WTC11 (cell line): ENCODE measurements around the gene WDR75. TPM values are rescaled to one million over a fixed set of nuclear protein-coding genes. Genes with fewer than 3 reads are reported as not detected.

Source experiments
- ATAC-seq: fragments of 200-7000 bp; cut with Tn5 transposase; 2 replicates; pipeline ENCODE4 v1.10.0; 2021; ENCODE audit warnings: mild to moderate bottlenecking, moderate library complexity
- CTCF ChIA-PET: fragments of 300-600 bp; sonication (Branson Sonifier 250); formaldehyde crosslinking; loops from one replicate; lab custom pipeline; 2021; ENCODE audit warnings: antibody characterized with exemption; lab: Charles Lee
- POLR2A ChIA-PET: fragments of 350-600 bp; sonication (Branson Sonifier 250); formaldehyde crosslinking; loops from one replicate; lab custom pipeline; 2021; ENCODE audit warnings: antibody characterized with exemption; lab: Charles Lee
- DNase-seq: peaks from one replicate; pipeline ENCODE4 v3.0.0; 2021; ENCODE audit warnings: low spot score
- H3K27ac Mint-ChIP-seq: 2 replicates; pipeline ENCODE4 v1.8.0; 2021; ENCODE audit warnings: mixed read lengths
- H3K27me3 Mint-ChIP-seq: 2 replicates; pipeline ENCODE4 v1.8.0; 2021; ENCODE audit warnings: low read depth, mild to moderate bottlenecking, moderate library complexity, mixed read lengths
- H3K36me3 Mint-ChIP-seq: 2 replicates; pipeline ENCODE4 v1.8.0; 2021; ENCODE audit warnings: mixed read lengths
- H3K4me1 Mint-ChIP-seq: 2 replicates; pipeline ENCODE4 v1.8.0; 2022; ENCODE audit warnings: mixed read lengths
- H3K4me3 Mint-ChIP-seq: 2 replicates; pipeline ENCODE4 v1.8.0; 2021; ENCODE audit warnings: mild to moderate bottlenecking, moderate library complexity, mixed read lengths
- H3K9me3 Mint-ChIP-seq: 2 replicates; pipeline ENCODE4 v1.8.0; 2021; ENCODE audit warnings: mixed read lengths
- CREM ChIP-seq: sonication (generic); formaldehyde crosslinking; IDR thresholded peaks from 2 replicates; pipeline ENCODE4 v1.8.1; 2022; ENCODE audit warnings: mild to moderate bottlenecking, missing genetic modification reagents, moderate library complexity
- ELF4 ChIP-seq: sonication (generic); formaldehyde crosslinking; IDR thresholded peaks from 2 replicates; pipeline ENCODE4 v1.8.1; 2022; ENCODE audit warnings: low read depth, mild to moderate bottlenecking, moderate library complexity, missing genetic modification reagents
- FOXJ3 ChIP-seq: sonication (generic); formaldehyde crosslinking; IDR thresholded peaks from 2 replicates; pipeline ENCODE4 v1.9.0; 2021; ENCODE audit warnings: missing genetic modification reagents, mild to moderate bottlenecking, borderline replicate concordance
- GABPB1 ChIP-seq: sonication (generic); formaldehyde crosslinking; IDR thresholded peaks from 2 replicates; pipeline ENCODE4 v1.8.1; 2023; ENCODE audit warnings: mild to moderate bottlenecking, missing genetic modification reagents
- GTF2I ChIP-seq: fragments of 250-450 bp; sonication (Bioruptor Pico); conservative IDR thresholded peaks from 2 replicates; pipeline ENCODE4 v1.4.0; 2021; ENCODE audit warnings: mild to moderate bottlenecking
- JAZF1 ChIP-seq: fragments of 250-450 bp; sonication (Bioruptor Pico); IDR thresholded peaks from 2 replicates; pipeline ENCODE4 v1.9.0; 2021; ENCODE audit warnings: moderate library complexity, mild to moderate bottlenecking, inconsistent platforms
- NFATC4 ChIP-seq: fragments of 250-450 bp; sonication (Bioruptor Pico); IDR thresholded peaks from 2 replicates; pipeline ENCODE4 v1.9.0; 2021; ENCODE audit warnings: mild to moderate bottlenecking
- NFE2L1 ChIP-seq: sonication (generic); formaldehyde crosslinking; IDR thresholded peaks from 2 replicates; pipeline ENCODE4 v1.8.1; 2023; ENCODE audit warnings: missing genetic modification reagents
- OVOL2 ChIP-seq: fragments of 250-450 bp; sonication (Bioruptor Pico); IDR thresholded peaks from 2 replicates; pipeline ENCODE4 v1.9.0; 2021; ENCODE audit warnings: mild to moderate bottlenecking, borderline replicate concordance
- SP1 ChIP-seq: sonication (generic); formaldehyde crosslinking; conservative IDR thresholded peaks from 2 replicates; pipeline ENCODE4 v1.8.1; 2022; ENCODE audit warnings: missing genetic modification reagents
- TEAD1 ChIP-seq: sonication (generic); formaldehyde crosslinking; IDR thresholded peaks from 2 replicates; pipeline ENCODE4 v1.8.0; 2022; ENCODE audit warnings: mild to moderate bottlenecking, missing genetic modification reagents
- ZBTB21 ChIP-seq: sonication (generic); formaldehyde crosslinking; IDR thresholded peaks from 2 replicates; pipeline ENCODE4 v1.8.1; 2023; ENCODE audit warnings: mild to moderate bottlenecking, missing genetic modification reagents, borderline replicate concordance
- ZNF138 ChIP-seq: sonication (generic); formaldehyde crosslinking; conservative IDR thresholded peaks from 2 replicates; pipeline ENCODE4 v1.8.1; 2022; ENCODE audit warnings: mild to moderate bottlenecking, moderate library complexity, missing genetic modification reagents
- ZNF416 ChIP-seq: fragments of 250-450 bp; sonication (Bioruptor Pico); IDR thresholded peaks from 2 replicates; pipeline ENCODE4 v1.9.0; 2021; ENCODE audit warnings: mild to moderate bottlenecking, inconsistent platforms
- ZNF671 ChIP-seq: fragments of 250-450 bp; sonication (Bioruptor Pico); IDR thresholded peaks from 2 replicates; pipeline ENCODE4 v1.8.0; 2021; ENCODE audit warnings: mild to moderate bottlenecking
- total RNA-seq: library from RNA; stranded (reverse); gene quantifications from 3 replicates; pipeline ENCODE4 v1.2.3, GENCODE V29; 2021
- TF ChIP-seq, protein P1 (sequence below): sonication (generic); formaldehyde crosslinking; conservative IDR thresholded peaks from 2 replicates; pipeline ENCODE4 v1.8.1; 2022; ENCODE audit warnings: mild to moderate bottlenecking, missing genetic modification reagents
- TF ChIP-seq, protein P2 (sequence below): fragments of 250-450 bp; sonication (Bioruptor Pico); IDR thresholded peaks from 2 replicates; pipeline ENCODE4 v1.8.0; 2021; ENCODE audit warnings: mild to moderate bottlenecking
- TF ChIP-seq, protein P3 (sequence below): sonication (generic); formaldehyde crosslinking; IDR thresholded peaks from 2 replicates; pipeline ENCODE4 v1.8.1; 2022; ENCODE audit warnings: low read depth, missing genetic modification reagents, borderline replicate concordance
- TF ChIP-seq, protein P4 (sequence below): sonication (generic); formaldehyde crosslinking; IDR thresholded peaks from 2 replicates; pipeline ENCODE4 v1.8.1; 2023; ENCODE audit warnings: mild to moderate bottlenecking, missing genetic modification reagents
- TF ChIP-seq, protein P5 (sequence below): sonication (generic); formaldehyde crosslinking; IDR thresholded peaks from 2 replicates; pipeline ENCODE4 v1.8.0; 2022; ENCODE audit warnings: mild to moderate bottlenecking, missing genetic modification reagents
- TF ChIP-seq, protein P6 (sequence below): sonication (generic); formaldehyde crosslinking; conservative IDR thresholded peaks from 2 replicates; pipeline ENCODE4 v1.8.1; 2023; ENCODE audit warnings: mild to moderate bottlenecking, low read depth, missing genetic modification reagents, moderate library complexity

WDR75 gene
- total RNA-seq, 1 experiment from 2014 or later, result 68.3 TPM

DNA sequence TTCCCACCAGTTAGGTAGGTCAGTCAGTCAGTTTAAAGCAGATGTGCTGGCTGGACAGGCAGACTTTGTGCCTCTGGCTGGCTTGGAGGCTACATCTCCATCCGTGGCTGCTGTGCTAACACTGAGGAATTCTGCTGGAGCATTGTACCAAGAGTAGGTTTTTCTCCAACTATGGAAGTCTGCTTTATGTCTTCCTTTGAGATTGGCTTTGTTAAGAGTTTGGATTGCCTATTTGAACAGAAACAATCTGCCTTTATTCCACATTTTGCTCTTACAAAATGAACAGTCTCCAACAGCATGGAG is 46.7 kb downstream of the WDR75 start:
- no peaks in the 10 kb centered on the region for H3K9me3 Mint-ChIP-seq
- peaks cover 5% of the 10 kb centered on the region; the same call in 1 of the 2 replicates for H3K4me1 Mint-ChIP-seq
- POLR2A ChIA-PET, result no interaction called here
- CTCF ChIA-PET, result no interaction called here
- H3K36me3 Mint-ChIP-seq, result no peaks in the 10 kb centered on the region
- TF ChIP-seq OVOL2 (no peak), ELF4 (CRISPR knock-in tag) (no peak), GTF2I (no peak), FOXJ3 (CRISPR knock-in tag) (no peak), GABPB1 (CRISPR knock-in tag) (no peak), JAZF1 (CRISPR knock-in tag) (no peak)
- TF ChIP-seq, protein P1, sequence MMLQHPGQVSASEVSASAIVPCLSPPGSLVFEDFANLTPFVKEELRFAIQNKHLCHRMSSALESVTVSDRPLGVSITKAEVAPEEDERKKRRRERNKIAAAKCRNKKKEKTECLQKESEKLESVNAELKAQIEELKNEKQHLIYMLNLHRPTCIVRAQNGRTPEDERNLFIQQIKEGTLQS (CRISPR knock-in tag), result no peak
- no peak for DNase-seq
- no peak for ATAC-seq
- no peak overlapping the region for H3K27ac Mint-ChIP-seq
- no peaks in the 10 kb centered on the region for H3K27me3 Mint-ChIP-seq
- H3K4me3 Mint-ChIP-seq, result no peak overlapping the region

DNA sequence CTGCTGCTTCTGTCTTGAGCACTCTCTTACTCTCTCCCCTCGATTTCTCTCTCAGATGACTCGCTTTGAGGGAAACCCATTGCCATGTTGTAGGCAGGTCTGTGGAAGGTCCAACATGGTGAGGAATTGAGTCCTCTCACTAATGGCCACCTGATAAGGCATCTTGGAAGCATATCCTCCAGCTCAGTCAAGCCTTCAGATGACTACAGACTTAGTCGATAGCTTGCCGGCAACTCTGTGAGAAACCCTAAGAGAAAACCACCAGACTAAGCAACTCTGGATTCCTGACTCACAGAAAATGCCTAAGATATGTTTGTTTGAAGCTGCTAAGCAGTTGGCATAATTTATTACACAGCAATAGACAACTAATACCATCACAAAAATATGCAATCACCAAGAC is 51.2 kb downstream of the WDR75 start:
- no peak overlapping the region for H3K4me3 Mint-ChIP-seq
- no peak for ATAC-seq
- peaks cover 6% of the 10 kb centered on the region; the same call in 1 of the 2 replicates for H3K4me1 Mint-ChIP-seq
- TF ChIP-seq, protein P2, sequence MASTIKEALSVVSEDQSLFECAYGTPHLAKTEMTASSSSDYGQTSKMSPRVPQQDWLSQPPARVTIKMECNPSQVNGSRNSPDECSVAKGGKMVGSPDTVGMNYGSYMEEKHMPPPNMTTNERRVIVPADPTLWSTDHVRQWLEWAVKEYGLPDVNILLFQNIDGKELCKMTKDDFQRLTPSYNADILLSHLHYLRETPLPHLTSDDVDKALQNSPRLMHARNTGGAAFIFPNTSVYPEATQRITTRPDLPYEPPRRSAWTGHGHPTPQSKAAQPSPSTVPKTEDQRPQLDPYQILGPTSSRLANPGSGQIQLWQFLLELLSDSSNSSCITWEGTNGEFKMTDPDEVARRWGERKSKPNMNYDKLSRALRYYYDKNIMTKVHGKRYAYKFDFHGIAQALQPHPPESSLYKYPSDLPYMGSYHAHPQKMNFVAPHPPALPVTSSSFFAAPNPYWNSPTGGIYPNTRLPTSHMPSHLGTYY (CRISPR knock-in tag), result no peak
- no peak for TF ChIP-seq NFE2L1 (CRISPR knock-in tag)
- no peak for TF ChIP-seq ZNF671
- no peak for TF ChIP-seq ZBTB21
- TF ChIP-seq CREM (CRISPR knock-in tag), result no peak
- TF ChIP-seq OVOL2, result no peak
- no peak for TF ChIP-seq GABPB1 (CRISPR knock-in tag)
- H3K9me3 Mint-ChIP-seq, result no peaks in the 10 kb centered on the region
- no peaks in the 10 kb centered on the region for H3K36me3 Mint-ChIP-seq
- CTCF ChIA-PET, result no interaction called here
- H3K27ac Mint-ChIP-seq, result no peak overlapping the region
- no peaks in the 10 kb centered on the region for H3K27me3 Mint-ChIP-seq
- DNase-seq, result no peak
- POLR2A ChIA-PET, result no interaction called here

DNA sequence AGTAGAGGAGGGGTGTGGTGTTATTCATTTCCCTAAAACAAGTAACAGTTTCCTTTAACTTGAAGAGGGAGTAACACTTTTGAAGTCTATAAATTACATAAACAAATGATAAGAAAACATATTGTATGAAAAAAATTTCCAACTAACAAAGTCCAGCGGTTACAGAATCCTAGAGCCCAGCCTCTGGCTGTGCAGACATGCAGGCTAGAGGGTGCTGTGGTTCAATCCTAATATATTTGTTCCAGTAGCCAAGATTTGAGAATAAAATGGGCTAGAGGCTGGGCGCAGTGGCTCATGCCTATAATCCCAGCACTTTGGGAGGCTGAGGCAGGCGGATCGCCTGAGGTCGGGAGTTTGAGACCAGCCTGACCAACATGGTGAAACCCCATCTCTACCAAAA is 56.9 kb downstream of the WDR75 start:
- Mint-ChIP-seq H3K4me1 (no peaks in the 10 kb centered on the region), H3K27me3 (no peaks in the 10 kb centered on the region)
- ChIA-PET CTCF (no interaction called here), POLR2A (no interaction called here)
- DNase-seq, result no peak
- TF ChIP-seq, protein P3, sequence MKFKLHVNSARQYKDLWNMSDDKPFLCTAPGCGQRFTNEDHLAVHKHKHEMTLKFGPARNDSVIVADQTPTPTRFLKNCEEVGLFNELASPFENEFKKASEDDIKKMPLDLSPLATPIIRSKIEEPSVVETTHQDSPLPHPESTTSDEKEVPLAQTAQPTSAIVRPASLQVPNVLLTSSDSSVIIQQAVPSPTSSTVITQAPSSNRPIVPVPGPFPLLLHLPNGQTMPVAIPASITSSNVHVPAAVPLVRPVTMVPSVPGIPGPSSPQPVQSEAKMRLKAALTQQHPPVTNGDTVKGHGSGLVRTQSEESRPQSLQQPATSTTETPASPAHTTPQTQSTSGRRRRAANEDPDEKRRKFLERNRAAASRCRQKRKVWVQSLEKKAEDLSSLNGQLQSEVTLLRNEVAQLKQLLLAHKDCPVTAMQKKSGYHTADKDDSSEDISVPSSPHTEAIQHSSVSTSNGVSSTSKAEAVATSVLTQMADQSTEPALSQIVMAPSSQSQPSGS (CRISPR knock-in tag), result no peak
- TF ChIP-seq, protein P4, sequence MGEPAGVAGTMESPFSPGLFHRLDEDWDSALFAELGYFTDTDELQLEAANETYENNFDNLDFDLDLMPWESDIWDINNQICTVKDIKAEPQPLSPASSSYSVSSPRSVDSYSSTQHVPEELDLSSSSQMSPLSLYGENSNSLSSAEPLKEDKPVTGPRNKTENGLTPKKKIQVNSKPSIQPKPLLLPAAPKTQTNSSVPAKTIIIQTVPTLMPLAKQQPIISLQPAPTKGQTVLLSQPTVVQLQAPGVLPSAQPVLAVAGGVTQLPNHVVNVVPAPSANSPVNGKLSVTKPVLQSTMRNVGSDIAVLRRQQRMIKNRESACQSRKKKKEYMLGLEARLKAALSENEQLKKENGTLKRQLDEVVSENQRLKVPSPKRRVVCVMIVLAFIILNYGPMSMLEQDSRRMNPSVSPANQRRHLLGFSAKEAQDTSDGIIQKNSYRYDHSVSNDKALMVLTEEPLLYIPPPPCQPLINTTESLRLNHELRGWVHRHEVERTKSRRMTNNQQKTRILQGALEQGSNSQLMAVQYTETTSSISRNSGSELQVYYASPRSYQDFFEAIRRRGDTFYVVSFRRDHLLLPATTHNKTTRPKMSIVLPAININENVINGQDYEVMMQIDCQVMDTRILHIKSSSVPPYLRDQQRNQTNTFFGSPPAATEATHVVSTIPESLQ (CRISPR knock-in tag), result no peak
- TF ChIP-seq, protein P5, sequence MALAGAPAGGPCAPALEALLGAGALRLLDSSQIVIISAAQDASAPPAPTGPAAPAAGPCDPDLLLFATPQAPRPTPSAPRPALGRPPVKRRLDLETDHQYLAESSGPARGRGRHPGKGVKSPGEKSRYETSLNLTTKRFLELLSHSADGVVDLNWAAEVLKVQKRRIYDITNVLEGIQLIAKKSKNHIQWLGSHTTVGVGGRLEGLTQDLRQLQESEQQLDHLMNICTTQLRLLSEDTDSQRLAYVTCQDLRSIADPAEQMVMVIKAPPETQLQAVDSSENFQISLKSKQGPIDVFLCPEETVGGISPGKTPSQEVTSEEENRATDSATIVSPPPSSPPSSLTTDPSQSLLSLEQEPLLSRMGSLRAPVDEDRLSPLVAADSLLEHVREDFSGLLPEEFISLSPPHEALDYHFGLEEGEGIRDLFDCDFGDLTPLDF (CRISPR knock-in tag), result no peak
- TF ChIP-seq SP1 (CRISPR knock-in tag), result no peak
- TF ChIP-seq NFATC4 (CRISPR knock-in tag), result no peak
- TF ChIP-seq ZNF138 (CRISPR knock-in tag), result no peak
- TF ChIP-seq ZNF416 (CRISPR knock-in tag), result no peak
- no peak for TF ChIP-seq TEAD1 (CRISPR knock-in tag)
- TF ChIP-seq, protein P6, sequence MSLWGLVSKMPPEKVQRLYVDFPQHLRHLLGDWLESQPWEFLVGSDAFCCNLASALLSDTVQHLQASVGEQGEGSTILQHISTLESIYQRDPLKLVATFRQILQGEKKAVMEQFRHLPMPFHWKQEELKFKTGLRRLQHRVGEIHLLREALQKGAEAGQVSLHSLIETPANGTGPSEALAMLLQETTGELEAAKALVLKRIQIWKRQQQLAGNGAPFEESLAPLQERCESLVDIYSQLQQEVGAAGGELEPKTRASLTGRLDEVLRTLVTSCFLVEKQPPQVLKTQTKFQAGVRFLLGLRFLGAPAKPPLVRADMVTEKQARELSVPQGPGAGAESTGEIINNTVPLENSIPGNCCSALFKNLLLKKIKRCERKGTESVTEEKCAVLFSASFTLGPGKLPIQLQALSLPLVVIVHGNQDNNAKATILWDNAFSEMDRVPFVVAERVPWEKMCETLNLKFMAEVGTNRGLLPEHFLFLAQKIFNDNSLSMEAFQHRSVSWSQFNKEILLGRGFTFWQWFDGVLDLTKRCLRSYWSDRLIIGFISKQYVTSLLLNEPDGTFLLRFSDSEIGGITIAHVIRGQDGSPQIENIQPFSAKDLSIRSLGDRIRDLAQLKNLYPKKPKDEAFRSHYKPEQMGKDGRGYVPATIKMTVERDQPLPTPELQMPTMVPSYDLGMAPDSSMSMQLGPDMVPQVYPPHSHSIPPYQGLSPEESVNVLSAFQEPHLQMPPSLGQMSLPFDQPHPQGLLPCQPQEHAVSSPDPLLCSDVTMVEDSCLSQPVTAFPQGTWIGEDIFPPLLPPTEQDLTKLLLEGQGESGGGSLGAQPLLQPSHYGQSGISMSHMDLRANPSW, result no peak
- TF ChIP-seq, protein P1 (CRISPR knock-in tag), result no peak
- TF ChIP-seq, all 79 proteins: peak for 0
- Mint-ChIP-seq H3K4me3 (no peak overlapping the region), H3K36me3 (no peaks in the 10 kb centered on the region), H3K27ac (no peak overlapping the region), H3K9me3 (no peaks in the 10 kb centered on the region)
- peak; percentile 41; the same call in 1 of the 2 replicates for ATAC-seq
